Measurements from ENCODE around the gene HAVCR2. TPM values are rescaled to one million over a fixed set of nuclear protein-coding genes. Genes with fewer than 3 reads are reported as not detected.

HAVCR2 gene
- polyA plus RNA-seq, 1 donor from 2014 or later = 1.1 TPM

DNA sequence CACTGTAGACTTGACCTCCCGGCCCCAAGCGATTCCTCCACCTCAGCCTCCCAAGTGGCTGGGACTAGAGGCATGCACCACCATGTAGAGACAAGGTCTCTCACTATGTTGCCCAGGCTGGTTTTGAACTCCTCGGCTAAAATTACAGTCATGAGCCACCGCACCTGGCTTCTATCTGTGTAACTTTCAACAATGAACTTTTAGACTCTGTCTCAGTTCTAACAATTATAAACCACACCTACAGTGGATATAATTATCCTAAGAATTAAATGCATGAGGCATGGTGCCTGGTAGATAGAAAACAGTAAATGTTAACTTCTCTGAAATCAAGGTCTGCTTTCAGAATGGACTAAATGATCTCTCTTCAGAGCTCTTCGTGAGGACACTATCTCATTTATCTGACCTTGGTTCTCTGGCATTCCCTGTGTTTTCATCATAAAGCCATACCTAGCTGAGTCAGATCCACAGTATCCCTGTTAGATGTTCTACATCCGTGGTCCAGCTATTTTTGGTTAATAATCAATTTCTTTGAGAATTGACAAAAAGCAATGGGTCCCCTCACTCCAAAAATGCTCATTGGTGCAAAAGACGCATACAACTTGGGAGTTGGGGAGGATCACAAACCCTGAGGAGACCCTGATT is 57.1 kb downstream of the HAVCR2 start:
- no peaks in the 10 kb centered on the region for H3K9me2 ChIP-seq (ENCODE audit: insufficient read depth, low read length)
- TF ChIP-seq, protein P1, sequence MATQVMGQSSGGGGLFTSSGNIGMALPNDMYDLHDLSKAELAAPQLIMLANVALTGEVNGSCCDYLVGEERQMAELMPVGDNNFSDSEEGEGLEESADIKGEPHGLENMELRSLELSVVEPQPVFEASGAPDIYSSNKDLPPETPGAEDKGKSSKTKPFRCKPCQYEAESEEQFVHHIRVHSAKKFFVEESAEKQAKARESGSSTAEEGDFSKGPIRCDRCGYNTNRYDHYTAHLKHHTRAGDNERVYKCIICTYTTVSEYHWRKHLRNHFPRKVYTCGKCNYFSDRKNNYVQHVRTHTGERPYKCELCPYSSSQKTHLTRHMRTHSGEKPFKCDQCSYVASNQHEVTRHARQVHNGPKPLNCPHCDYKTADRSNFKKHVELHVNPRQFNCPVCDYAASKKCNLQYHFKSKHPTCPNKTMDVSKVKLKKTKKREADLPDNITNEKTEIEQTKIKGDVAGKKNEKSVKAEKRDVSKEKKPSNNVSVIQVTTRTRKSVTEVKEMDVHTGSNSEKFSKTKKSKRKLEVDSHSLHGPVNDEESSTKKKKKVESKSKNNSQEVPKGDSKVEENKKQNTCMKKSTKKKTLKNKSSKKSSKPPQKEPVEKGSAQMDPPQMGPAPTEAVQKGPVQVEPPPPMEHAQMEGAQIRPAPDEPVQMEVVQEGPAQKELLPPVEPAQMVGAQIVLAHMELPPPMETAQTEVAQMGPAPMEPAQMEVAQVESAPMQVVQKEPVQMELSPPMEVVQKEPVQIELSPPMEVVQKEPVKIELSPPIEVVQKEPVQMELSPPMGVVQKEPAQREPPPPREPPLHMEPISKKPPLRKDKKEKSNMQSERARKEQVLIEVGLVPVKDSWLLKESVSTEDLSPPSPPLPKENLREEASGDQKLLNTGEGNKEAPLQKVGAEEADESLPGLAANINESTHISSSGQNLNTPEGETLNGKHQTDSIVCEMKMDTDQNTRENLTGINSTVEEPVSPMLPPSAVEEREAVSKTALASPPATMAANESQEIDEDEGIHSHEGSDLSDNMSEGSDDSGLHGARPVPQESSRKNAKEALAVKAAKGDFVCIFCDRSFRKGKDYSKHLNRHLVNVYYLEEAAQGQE (IDR thresholded peaks at IDR 0.05; ENCODE audit: borderline replicate concordance) = no peak
- TF ChIP-seq, protein P2, sequence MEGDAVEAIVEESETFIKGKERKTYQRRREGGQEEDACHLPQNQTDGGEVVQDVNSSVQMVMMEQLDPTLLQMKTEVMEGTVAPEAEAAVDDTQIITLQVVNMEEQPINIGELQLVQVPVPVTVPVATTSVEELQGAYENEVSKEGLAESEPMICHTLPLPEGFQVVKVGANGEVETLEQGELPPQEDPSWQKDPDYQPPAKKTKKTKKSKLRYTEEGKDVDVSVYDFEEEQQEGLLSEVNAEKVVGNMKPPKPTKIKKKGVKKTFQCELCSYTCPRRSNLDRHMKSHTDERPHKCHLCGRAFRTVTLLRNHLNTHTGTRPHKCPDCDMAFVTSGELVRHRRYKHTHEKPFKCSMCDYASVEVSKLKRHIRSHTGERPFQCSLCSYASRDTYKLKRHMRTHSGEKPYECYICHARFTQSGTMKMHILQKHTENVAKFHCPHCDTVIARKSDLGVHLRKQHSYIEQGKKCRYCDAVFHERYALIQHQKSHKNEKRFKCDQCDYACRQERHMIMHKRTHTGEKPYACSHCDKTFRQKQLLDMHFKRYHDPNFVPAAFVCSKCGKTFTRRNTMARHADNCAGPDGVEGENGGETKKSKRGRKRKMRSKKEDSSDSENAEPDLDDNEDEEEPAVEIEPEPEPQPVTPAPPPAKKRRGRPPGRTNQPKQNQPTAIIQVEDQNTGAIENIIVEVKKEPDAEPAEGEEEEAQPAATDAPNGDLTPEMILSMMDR (IDR thresholded peaks at IDR 0.05; ENCODE audit: poor library complexity, severe bottlenecking) = no peak
- TF ChIP-seq MXI1 (conservative IDR thresholded peaks at IDR 0.05; ENCODE audit: poor library complexity, severe bottlenecking) = no peak
- TF ChIP-seq SMC3 (conservative IDR thresholded peaks at IDR 0.05; ENCODE audit: poor library complexity) = no peak
- no peak for TF ChIP-seq TAF1 (IDR thresholded peaks at IDR 0.05; ENCODE audit: low read depth)
- no peak for TF ChIP-seq EZH2 (IDR thresholded peaks at IDR 0.05; ENCODE audit: borderline replicate concordance, insufficient read depth, low read length, poor library complexity, severe bottlenecking)
- TF ChIP-seq EP300 (conservative IDR thresholded peaks at IDR 0.05; ENCODE audit: poor library complexity, severe bottlenecking) = no peak
- TF ChIP-seq RAD21 (conservative IDR thresholded peaks at IDR 0.05) = no peak
- no peak for TF ChIP-seq POLR2AphosphoS5 (IDR thresholded peaks at IDR 0.05)

DNA sequence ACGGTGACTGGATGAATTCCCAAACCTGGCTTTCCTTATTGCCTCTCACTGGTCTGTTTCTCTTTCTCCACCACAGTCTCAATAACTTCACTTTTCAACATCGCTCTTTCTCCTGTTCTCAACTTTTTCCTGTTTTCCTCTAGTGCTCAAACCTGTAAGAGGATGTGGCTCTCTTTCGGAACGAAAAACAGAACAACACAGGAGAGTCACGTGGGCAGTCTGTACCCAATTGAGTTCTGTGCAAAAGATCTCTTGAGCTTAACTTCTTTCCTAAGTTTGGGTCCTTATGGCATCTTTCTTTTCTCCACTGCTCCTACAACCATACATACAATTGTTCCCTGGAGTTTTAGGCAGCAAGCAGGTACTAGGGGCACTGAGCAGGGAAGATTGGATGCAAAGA is 58.8 kb downstream of the HAVCR2 start:
- no peak overlapping the region for H3K27ac ChIP-seq (ENCODE audit: low read length)
- no peaks in the 10 kb centered on the region for H3F3A ChIP-seq (ENCODE audit: insufficient read depth, low read length, poor library complexity, severe bottlenecking)
- TF ChIP-seq, protein P2 (IDR thresholded peaks at IDR 0.05; ENCODE audit: poor library complexity, severe bottlenecking) = no peak
- no peak for TF ChIP-seq EZH2 (IDR thresholded peaks at IDR 0.05; ENCODE audit: borderline replicate concordance, insufficient read depth, low read length, poor library complexity, severe bottlenecking)
- TF ChIP-seq TAF1 (IDR thresholded peaks at IDR 0.05; ENCODE audit: low read depth) = no peak
- TF ChIP-seq EP300 (conservative IDR thresholded peaks at IDR 0.05; ENCODE audit: poor library complexity, severe bottlenecking) = no peak
- TF ChIP-seq POLR2AphosphoS5 (IDR thresholded peaks at IDR 0.05) = no peak
- no peaks in the 10 kb centered on the region for H4K20me1 ChIP-seq (ENCODE audit: insufficient read depth)
- H3K9me3 ChIP-seq (ENCODE audit: low read length) = no peaks in the 10 kb centered on the region
- no peak overlapping the region for H3K9ac ChIP-seq (ENCODE audit: low read length)
- no peak overlapping the region for H2AFZ ChIP-seq (ENCODE audit: low read depth, low read length)
- no peaks in the 10 kb centered on the region for H3K36me3 ChIP-seq (ENCODE audit: insufficient read depth, low read length)
- H3K79me2 ChIP-seq (replicated peaks; ENCODE audit: insufficient read depth, low read length) = no peaks in the 10 kb centered on the region
- H3K9me2 ChIP-seq (ENCODE audit: insufficient read depth, low read length) = no peaks in the 10 kb centered on the region
- no peaks in the 10 kb centered on the region for H3K27me3 ChIP-seq (ENCODE audit: insufficient read depth, low read depth, low read length)
- H3K4me2 ChIP-seq (ENCODE audit: low read length) = no peak overlapping the region
- no peak overlapping the region for H3K4me3 ChIP-seq (ENCODE audit: low read length)

More for the DNA sequence above, 57.1 kb downstream of the HAVCR2 start:
- Histone ChIP-seq H3K36me3 (ENCODE audit: insufficient read depth, low read length) (no peaks in the 10 kb centered on the region), H3K27me3 (ENCODE audit: insufficient read depth, low read depth, low read length) (no peaks in the 10 kb centered on the region), H3K79me2 (replicated peaks; ENCODE audit: insufficient read depth, low read length) (no peaks in the 10 kb centered on the region), H3K27ac (ENCODE audit: low read length) (no peak overlapping the region), H3K4me2 (ENCODE audit: low read length) (no peak overlapping the region), H3F3A (ENCODE audit: insufficient read depth, low read length, poor library complexity, severe bottlenecking) (no peaks in the 10 kb centered on the region), H4K20me1 (ENCODE audit: insufficient read depth) (no peaks in the 10 kb centered on the region), H3K9me3 (ENCODE audit: low read length) (no peaks in the 10 kb centered on the region), H3K4me3 (ENCODE audit: low read length) (no peak overlapping the region), H2AFZ (ENCODE audit: low read depth, low read length) (no peak overlapping the region), H3K9ac (ENCODE audit: low read length) (no peak overlapping the region)
